ENCODE measurements around the gene CDH22.
A peak's percentile ranks its signal among the peaks of the same experiment; 100 is the strongest.

The CDH22 gene

DNA sequence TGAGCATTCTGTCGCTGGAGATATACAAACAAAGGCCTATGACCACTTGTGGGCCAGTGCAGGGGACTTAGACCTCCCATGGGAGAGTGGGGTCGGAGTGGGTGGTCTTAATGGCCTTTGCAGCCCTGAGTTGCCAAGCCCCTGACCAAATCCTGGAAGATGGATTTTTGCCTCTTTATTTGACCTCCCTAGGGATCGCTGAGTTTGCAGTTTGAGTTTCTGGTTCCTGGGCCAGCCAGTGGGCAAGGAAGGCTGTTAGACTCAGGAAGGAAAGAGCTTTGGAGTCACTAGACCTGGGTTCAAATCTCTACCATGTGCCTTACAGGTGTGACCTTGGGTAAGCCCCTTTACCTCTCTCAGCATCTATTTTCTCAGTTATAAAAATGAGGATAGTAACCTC lies 96.0 kb downstream of the CDH22 start:
- no peak for DNase-seq

DNA sequence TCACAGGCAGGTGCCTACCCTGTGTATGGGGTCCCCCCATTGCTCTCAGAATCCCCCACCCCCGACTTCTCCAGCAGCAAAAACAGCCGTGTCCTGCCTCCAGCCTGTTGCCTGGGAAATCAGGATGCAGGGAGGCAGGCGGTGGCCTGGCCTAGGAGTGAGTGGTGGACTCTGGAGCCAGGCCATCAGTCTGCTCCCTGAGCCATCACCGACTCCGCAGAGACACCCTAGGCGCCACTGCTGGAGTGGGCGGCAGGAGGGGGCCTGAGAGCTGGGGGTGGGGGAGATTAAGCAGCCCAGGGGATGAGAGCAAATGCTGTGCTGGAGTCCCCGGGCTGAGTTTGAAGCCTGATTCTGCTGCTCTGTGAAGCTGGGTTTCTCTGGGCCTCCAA lies 97.0 kb downstream of the CDH22 start:
- DNase-seq = no peak

DNA sequence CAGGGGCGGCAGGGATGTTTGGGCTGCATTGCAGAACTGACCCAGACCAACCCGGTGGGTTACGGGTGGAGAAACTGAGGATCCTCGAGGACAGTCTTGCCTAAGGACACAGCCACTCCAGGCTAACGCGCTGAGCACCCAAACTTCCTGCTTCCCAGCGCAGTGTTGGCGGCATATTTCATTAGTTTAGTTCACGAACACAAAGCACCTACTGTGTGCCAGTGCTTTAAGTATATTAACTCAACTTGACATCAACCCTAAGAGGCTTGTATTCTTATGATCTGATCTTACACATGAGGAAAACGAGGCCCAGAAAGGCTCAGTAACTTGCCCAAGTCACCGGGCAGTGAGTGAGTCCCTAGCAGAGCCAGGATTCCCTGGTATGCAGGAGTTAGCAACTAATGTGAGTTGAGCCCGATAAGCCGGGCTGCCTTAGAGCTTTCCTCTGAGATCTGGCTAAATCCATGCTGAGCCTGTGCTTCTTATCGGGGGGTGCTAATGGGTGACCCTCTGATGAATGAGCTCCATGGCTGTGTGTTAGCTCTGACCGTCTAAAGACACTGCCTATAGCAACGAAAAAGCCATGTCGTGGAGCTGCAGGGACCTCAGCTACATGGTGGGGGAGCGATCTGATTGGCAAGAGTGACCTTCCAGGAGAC lies 97.5 kb downstream of the CDH22 start:
- no peak for DNase-seq

DNA sequence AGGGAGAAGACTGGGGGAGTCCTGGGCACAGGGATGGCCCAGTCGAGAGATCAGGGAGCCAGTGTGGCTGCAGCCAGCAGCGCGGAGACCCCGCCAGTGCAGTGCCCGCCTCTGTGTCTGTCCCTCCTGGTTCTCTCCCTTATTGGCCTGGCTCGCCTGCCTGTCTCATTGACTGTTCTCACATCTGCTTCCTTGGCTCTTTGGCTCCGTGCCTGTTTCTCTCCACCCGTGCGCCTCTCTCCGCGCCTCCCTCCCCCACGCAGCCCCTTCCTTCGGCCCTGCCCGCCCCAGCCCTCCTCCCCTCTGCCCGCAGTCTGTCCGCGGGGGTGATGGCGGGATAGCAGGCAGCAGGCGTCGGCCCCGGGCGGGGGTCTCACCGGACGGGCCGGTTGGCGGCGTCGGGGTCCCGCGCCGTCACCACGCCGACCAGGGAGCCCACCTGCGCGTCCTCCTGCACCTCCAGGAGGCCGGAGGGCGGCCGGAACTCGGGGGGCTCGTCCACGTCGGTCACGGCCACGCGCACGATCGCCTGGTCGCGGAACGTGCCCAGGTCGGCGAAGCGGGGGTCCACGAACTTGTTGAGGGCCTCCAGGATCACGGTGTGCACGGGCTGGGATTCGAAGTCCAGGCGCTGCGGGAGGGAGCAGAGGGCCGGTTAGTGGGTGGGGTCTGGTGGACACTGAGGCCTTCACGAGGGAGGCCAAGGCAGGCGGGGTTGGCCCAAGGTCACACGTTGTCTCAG lies 98.2 kb downstream of the CDH22 start:
- DNase-seq = no peak

GRCh38 chr20:46207793-46208192 lies 100.5 kb downstream of the CDH22 start:
- DNase-seq = no peak

GRCh38 chr20:46206992-46207549 lies 101.2 kb downstream of the CDH22 start:
- DNase-seq = no peak

GRCh38 chr20:46206025-46206424 lies 102.3 kb downstream of the CDH22 start:
- DNase-seq = peak; percentile 51

GRCh38 chr20:46205349-46205748 lies 102.9 kb downstream of the CDH22 start:
- DNase-seq = no peak

DNA sequence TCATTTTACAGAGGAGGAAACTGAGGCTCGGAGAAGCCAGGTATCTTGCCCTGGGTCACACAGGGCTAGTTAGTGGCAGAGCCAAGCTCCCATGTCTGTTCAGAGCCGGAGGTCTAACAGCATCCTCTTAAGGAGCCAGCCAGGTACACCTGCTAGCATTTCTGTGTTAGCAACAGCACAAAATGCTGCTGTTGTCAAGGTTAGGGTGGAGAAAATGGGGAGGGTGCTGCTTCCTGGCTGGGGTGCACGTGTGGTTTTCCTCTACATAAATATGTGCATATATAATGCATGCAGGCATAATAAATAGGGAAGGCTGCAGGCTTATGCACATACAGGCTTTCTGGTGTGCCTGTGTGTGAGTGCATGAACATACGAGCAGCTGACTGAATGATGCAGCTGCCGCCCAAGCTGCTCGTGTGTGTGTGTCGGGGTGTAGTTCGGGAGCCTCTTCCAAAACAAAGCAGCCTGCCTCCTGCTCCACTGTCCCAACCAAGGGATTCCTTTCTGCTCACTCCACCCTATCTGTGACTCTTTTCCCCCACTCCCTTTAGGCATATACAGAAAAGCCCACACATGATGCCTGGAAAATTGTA lies 103.6 kb downstream of the CDH22 start:
- DNase-seq = peak; percentile 53

- no peak for DNase-seq
These were observed 104.8 kb downstream of the CDH22 start for GRCh38 chr20:46203510-46203837.

GRCh38 chr20:46202766-46203509 lies 105.4 kb downstream of the CDH22 start:
- DNase-seq = peak; percentile 62

DNA sequence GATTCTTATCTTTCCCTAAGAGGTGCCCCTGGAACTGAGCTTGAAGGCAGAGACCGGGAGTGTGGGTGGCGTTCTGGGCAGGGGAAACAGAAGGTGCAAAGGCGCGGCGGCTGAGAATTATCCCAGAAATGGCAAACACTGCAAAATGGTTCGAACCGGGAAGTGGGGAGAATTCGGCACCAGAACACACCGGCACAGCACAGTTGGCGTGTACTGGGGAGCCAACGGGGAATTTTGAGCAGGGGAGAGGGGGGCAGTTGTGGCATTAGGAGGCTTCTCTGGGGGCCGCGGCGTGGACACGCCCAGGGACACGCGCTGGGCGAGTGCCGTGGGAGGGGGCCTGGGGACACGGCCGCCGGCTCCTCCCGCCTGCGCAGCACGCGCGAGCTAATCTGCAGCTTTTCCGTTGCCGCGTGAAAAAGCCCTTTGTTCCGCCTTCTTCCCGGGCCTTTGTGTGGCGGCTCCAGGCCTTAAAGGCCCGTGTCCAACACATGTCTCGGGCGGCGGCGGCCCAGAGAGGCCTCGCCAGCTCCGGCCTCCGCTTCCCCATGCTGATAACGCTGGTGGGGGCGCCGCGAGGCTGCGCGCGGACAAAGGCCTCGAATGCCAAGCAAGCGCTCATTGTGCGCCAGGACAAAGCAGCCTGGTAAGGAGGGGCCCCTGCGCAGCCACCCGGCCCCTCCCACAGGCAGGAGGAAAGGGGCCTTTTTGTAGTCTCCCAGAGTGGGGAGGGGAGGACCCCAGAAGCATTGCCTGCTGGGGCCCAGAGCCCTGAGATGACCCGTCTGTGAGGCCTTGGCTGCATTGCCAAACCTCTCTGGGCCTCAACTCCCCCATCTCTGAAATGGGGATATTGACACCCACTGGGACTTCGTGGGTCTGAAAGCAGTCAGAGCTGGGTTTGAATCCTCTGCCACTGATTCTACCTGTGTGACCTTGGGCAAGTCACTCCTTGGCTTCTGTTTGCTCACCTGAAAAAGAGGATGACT lies 107.4 kb downstream of the CDH22 start:
- DNase-seq = no peak

DNA sequence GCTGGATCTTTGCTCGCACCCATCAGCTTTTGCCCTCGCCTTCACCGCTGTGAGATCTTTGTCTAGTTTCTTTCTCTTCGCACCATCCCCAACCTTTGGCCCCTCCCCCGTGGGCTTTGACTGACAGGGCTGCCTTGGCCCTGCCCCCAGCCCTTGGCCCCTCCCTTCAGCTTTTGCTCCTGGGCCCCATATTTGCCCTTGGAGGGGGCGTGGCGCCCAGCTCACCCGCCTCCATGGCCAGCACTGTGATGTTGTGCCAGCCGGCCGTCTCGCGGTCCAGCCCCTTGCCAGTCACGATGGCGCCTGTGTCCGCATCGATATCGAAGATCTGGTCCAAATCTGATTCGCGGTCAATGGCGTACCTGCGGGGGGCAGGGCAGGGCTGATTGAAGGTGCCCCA lies 109.1 kb downstream of the CDH22 start:
- DNase-seq = no peak

DNA sequence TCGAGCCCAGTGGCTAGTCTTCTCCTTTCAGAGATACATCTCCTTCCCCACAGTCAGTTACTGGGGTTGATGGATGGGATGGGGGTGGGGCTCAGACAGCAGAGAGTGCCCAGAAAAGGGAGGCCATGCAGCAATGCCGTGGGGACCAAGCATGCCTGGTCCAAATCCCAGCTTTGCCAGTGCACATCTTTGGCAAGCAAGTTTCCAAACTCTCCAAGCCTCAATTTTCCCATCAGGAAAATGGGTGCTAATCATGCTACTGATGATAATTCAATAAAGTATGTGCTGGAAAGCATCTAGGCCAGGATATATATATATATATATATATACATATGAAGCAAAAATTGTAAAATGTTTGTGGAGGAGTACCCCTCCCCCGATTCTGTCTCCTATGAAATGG lies 111.3 kb downstream of the CDH22 start:
- DNase-seq = no peak

GRCh38 chr20:46195264-46196036 lies 112.8 kb downstream of the CDH22 start:
- DNase-seq = no peak

DNA sequence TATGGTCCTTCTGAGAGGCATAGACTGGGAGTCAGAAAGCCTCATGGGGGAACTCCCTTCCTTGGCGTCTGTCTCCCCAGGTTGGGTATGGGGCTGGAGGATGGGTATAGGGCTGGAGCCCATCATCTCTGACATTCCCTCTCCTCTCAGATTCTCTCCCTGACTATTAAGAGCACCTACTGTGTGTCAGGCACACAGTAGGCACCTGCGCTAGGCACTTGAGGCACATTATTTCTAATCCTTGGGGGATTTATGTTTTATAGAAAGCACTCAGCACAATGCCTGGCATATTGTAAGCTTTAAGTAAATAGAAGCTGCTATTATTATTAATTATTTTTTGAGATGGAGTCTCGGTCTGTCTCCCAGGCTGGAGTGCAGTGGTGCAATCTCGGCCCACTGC lies 113.9 kb downstream of the CDH22 start:
- DNase-seq = no peak

GRCh38 chr20:46192376-46192944 lies 115.8 kb downstream of the CDH22 start:
- no peak for DNase-seq

DNA sequence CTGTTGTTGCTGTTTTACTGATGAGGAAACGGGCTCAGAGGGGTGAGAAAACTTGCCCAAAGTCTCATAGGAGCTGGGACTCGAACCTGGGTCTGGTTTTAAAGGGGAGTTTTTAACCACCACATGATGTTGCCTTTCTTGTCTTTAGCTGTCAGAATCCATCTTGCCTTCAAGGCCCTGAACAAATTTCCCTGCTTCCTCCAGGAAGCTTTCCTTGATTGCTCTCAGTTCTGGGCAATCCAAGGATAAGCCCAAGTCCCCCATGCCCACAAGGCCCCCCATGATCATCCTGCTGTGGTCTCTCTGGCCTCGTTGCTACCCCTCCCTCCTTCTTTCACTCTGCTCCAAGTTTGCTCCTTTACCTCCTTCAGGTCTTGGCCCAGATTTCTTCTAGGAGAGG lies 116.7 kb downstream of the CDH22 start:
- DNase-seq = no peak

DNA sequence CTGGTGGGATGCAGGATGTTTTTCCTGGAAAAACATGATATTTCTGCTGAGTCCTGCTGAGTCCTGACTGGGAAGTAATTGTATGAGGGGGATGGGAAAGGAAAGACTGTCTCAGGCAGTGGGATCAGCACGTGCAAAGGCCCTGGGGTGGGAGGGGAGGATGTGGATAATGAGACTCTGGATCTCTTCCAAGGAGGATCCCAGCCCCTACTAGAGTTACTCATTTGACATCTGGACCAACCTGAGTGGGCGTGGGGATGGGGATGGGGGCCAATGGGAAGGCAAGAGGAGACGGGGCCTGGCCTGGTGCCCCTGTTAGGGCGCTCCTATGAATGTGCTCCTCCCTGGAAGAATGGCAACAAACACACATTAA lies 117.1 kb downstream of the CDH22 start:
- no peak for DNase-seq

DNA sequence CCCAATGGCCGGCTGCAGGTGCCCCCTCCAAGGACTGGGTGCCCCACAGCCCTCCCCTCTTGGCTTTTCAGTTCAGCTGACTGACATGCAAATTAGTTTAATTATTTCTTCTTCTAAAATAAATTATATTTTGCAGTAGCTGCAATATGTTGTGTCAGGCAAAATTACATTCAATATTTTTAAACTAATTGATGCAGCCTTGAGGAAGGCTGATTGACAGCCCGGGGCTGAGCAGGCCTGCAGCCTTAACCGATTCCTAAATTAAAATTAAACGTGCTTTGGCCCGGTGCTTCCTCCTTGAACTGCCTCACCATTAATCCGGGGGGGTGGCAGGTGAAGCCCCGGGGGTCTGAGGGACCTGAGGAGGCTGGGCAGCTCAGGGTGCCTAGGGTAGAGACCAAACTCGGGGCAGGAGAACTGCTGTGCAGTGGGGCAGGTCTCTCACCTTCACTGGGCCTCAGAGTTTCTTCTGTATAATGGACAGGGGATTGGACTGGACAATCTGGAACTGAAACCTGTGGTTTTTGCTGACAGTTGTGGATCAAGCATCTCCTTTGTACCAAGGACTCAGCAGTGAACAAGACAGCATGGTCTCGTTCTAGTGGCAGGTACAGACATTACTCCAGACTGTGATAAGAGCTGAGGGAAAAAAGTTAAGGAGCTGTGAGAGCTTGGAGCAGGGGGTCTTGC lies 117.7 kb downstream of the CDH22 start:
- no peak for DNase-seq

Data from femur (tissue), 1 donor.